HepG2 (cell line): ENCODE data around the gene ADGRG1. TPM values are rescaled to one million over a fixed set of nuclear protein-coding genes. Genes with fewer than 3 reads are reported as not detected.
A peak's percentile ranks its signal among the peaks of the same experiment; 100 is the strongest.

Experiments used
- BRCA1 ChIP-seq: sonication (generic); formaldehyde crosslinking; IDR thresholded peaks from 2 replicates; pipeline ENCODE4 v1.4.0; 2020; ENCODE audit warnings: missing genetic modification reagents
- DR1 ChIP-seq: sonication (generic); formaldehyde crosslinking; IDR thresholded peaks from 2 replicates; pipeline ENCODE4 v1.8.0; 2021; ENCODE audit warnings: mild to moderate bottlenecking, missing genetic modification reagents, inconsistent platforms
- HINFP ChIP-seq: sonication (generic); formaldehyde crosslinking; IDR thresholded peaks from 2 replicates; pipeline ENCODE4 v1.4.0; 2020; ENCODE audit warnings: low read depth, mild to moderate bottlenecking, missing genetic modification reagents
- NCOA2 ChIP-seq: sonication (generic); formaldehyde crosslinking; IDR thresholded peaks from 2 replicates; pipeline ENCODE4 v1.8.0; 2022; ENCODE audit warnings: inconsistent platforms
- NFRKB ChIP-seq: fragments of 450-650 bp; IDR thresholded peaks from 2 replicates; pipeline ENCODE4 v1.6.1; 2017
- PLSCR1 ChIP-seq: sonication (generic); formaldehyde crosslinking; IDR thresholded peaks from 2 replicates; pipeline ENCODE4 v1.5.0; 2020; ENCODE audit warnings: missing genetic modification reagents, mild to moderate bottlenecking, borderline replicate concordance
- RELA ChIP-seq: sonication (generic); formaldehyde crosslinking; IDR thresholded peaks from 2 replicates; pipeline ENCODE4 v1.4.0; 2020; ENCODE audit warnings: missing genetic modification reagents
- SMC3 ChIP-seq: IDR thresholded peaks from 2 replicates; pipeline ENCODE4 v1.6.1; 2011; ENCODE audit warnings: low read length, improper control_type of control experiment
- SMYD3 ChIP-seq: sonication (generic); formaldehyde crosslinking; IDR thresholded peaks from 2 replicates; pipeline ENCODE4 v1.8.1; 2023; ENCODE audit warnings: mild to moderate bottlenecking, missing genetic modification reagents
- SOX6 ChIP-seq, 2 experiments: fragments of 450-650 bp in 1 of 2; sonication (generic) in 1 of 2; formaldehyde crosslinking in 1 of 2; IDR thresholded peaks; 2 replicates each; pipeline versions ENCODE4 v1.4.0 to v1.6.1; 2017 to 2020; ENCODE audit warnings: antibody characterized with exemption in 1 of 2, mild to moderate bottlenecking in 1 of 2, missing genetic modification reagents in 1 of 2
- SUZ12 ChIP-seq: fragments of 150-350 bp; IDR thresholded peaks from 2 replicates; pipeline ENCODE4 v1.6.1; 2014; ENCODE audit warnings: low read depth, low read length
- WIZ ChIP-seq: sonication (generic); formaldehyde crosslinking; IDR thresholded peaks from 2 replicates; pipeline ENCODE4 v1.5.1; 2020; ENCODE audit warnings: mild to moderate bottlenecking, missing genetic modification reagents
- XRCC5 ChIP-seq: fragments of 200-400 bp; formaldehyde crosslinking; optimal IDR thresholded peaks from 2 replicates; pipeline ENCODE3; 2017; ENCODE audit warnings: mild to moderate bottlenecking, low read length
- ZBTB20 ChIP-seq: sonication (generic); formaldehyde crosslinking; IDR thresholded peaks from 2 replicates; pipeline ENCODE4 v1.8.1; 2023; ENCODE audit warnings: missing genetic modification reagents, low read depth, mild to moderate bottlenecking, borderline replicate concordance
- ZFP36L1 ChIP-seq: sonication (generic); formaldehyde crosslinking; IDR thresholded peaks from 2 replicates; pipeline ENCODE4 v1.8.0; 2022; ENCODE audit warnings: mild to moderate bottlenecking, missing genetic modification reagents, moderate library complexity
- ZMAT3 ChIP-seq: sonication (generic); formaldehyde crosslinking; conservative IDR thresholded peaks from 2 replicates; pipeline ENCODE4 v1.7.0; 2021; ENCODE audit warnings: missing genetic modification reagents
- ZNF12 ChIP-seq: sonication (generic); formaldehyde crosslinking; IDR thresholded peaks from 2 replicates; pipeline ENCODE4 v1.5.0; 2020; ENCODE audit warnings: missing genetic modification reagents
- ZNF138 ChIP-seq: sonication (generic); formaldehyde crosslinking; IDR thresholded peaks from 2 replicates; pipeline ENCODE4 v1.5.0; 2020; ENCODE audit warnings: mild to moderate bottlenecking, low read depth, missing genetic modification reagents
- ZNF143 ChIP-seq: sonication (generic); formaldehyde crosslinking; IDR thresholded peaks from 2 replicates; pipeline ENCODE4 v1.4.0; 2020; ENCODE audit warnings: missing genetic modification reagents
- ZNF234 ChIP-seq: sonication (generic); formaldehyde crosslinking; conservative IDR thresholded peaks from 2 replicates; pipeline ENCODE4 v1.5.1; 2020; ENCODE audit warnings: mild to moderate bottlenecking, missing genetic modification reagents
- ZNF275 ChIP-seq: sonication (generic); formaldehyde crosslinking; IDR thresholded peaks from 2 replicates; pipeline ENCODE4 v1.8.0; 2022; ENCODE audit warnings: missing genetic modification reagents, mild to moderate bottlenecking, inconsistent platforms, borderline replicate concordance
- ZNF496 ChIP-seq: sonication (generic); formaldehyde crosslinking; IDR thresholded peaks from 2 replicates; pipeline ENCODE4 v1.8.1; 2023; ENCODE audit warnings: mild to moderate bottlenecking, moderate library complexity, missing genetic modification reagents; ENCODE audit not compliant: insufficient replicate concordance
- polyA plus RNA-seq, 8 experiments: library from polyadenylated mRNA; depleted of rRNA in 3 of 8; stranded (reverse) in 7 of 8; unstranded in 1 of 8; fragments of >200 nt; fragmentation: Illumina TruSeq in 4 of 8; extraction: Trizol in 4 of 8; gene quantifications; 2 replicates each; pipeline versions ENCODE4 v1.2.1 to v1.2.3, GENCODE V29; 2011 to 2016; ENCODE audit warnings: low read depth in 4 of 8, missing spikeins in 1 of 8, mixed read lengths in 1 of 8; ENCODE audit not compliant: insufficient read depth in 1 of 8
- total RNA-seq, 5 experiments: library from RNA; depleted of rRNA; stranded (reverse); fragments of >200 nt; fragmentation: Illumina TruSeq; extraction: Trizol; gene quantifications; 2 replicates each; pipeline ENCODE4 v1.2.3, GENCODE V29; 2016; ENCODE audit warnings: low read depth in 1 of 5
- TF ChIP-seq, protein P1 (sequence below): sonication (generic); formaldehyde crosslinking; IDR thresholded peaks from 2 replicates; pipeline ENCODE4 v1.4.0; 2020; ENCODE audit warnings: mild to moderate bottlenecking, missing genetic modification reagents
- TF ChIP-seq, protein P2 (sequence below): sonication (generic); formaldehyde crosslinking; IDR thresholded peaks from 2 replicates; pipeline ENCODE4 v1.5.1; 2020; ENCODE audit warnings: missing genetic modification reagents, mild to moderate bottlenecking, borderline replicate concordance

ADGRG1 gene
- total and polyA plus RNA-seq, 2 of the 13 experiments (the other 11 are each of a cell fraction or from before 2014, with no cell fraction given): 2.7 to 5.9 TPM

DNA sequence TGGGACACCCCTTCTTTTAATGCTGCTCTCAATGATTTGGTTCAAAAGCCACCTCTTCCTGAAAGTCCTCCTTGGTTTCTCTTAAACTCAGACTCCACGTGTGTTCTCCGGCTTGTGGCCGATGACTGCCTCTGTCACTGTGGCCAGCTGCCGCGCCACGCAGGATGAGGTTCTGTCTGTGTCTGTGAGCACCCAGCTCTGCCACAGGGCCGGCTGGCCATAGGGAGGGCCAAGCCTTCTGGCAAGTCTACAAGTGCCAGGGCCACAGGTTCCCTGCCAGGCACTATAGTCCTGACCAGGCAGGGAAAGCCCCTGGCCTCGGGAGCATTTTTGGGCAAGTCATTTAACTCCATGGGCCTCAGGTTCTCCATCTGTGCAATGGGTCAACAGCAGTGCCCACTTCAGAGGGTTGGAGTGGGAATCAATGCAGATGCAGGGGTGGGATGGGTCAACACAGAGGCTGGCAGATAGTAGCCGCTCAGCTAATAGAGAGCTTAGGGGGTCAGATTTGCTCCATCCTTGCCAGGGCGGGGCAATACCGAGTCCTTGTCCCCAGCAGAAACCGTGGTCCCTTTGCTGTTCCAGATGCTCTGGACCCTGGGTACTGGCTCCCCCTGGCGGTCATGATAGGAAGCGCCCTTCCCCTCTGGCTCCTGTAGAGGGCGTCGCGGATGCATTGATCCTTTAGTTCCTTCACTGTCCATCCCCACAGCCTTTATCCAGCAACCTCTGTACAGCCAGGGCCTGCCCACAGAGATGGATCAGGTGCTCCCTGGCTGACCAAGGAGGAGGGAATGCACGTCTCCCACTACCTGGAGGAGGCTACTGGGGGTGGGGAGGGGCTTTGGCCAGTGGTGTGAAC lies 20.4 kb downstream of the ADGRG1 start (continued):
- TF ChIP-seq PLSCR1 (CRISPR knock-in tag) (no peak), ZFP36L1 (CRISPR knock-in tag) (no peak), SUZ12 (0 out of 2 replicates have a peak, but pooled peaks have one; percentile 20), ZBTB20 (CRISPR knock-in tag) (no peak; the same call in 1 of the 2 replicates), NFRKB (no peak), ZNF12 (CRISPR knock-in tag) (peak; percentile 49; the same call in 1 of the 2 replicates), DR1 (CRISPR knock-in tag) (no peak), ZNF275 (CRISPR knock-in tag) (no peak), ZNF138 (no peak), ZNF496 (CRISPR knock-in tag) (no peak), ZNF143 (CRISPR knock-in tag) (peak; percentile 56; the same call in 1 of the 2 replicates), RELA (CRISPR knock-in tag) (peak; percentile 84; the same call in 1 of the 2 replicates), NCOA2 (CRISPR knock-in tag) (peak; percentile 70), SMYD3 (CRISPR knock-in tag) (no peak), SMC3 (peak; percentile 100), BRCA1 (CRISPR knock-in tag) (peak; percentile 63; the same call in 1 of the 2 replicates), ZMAT3 (CRISPR knock-in tag) (peak; percentile 60; the same call in 1 of the 2 replicates), SOX6 (IDR thresholded peaks at IDR 0.05) (no peak), SOX6 (CRISPR knock-in tag; IDR thresholded peaks at IDR 0.05) (peak; percentile 72), WIZ (CRISPR knock-in tag) (no peak), ZNF234 (CRISPR knock-in tag) (no peak), XRCC5 (peak; percentile 99), HINFP (CRISPR knock-in tag) (peak; percentile 72; the same call in 1 of the 2 replicates)
- TF ChIP-seq, protein P1, sequence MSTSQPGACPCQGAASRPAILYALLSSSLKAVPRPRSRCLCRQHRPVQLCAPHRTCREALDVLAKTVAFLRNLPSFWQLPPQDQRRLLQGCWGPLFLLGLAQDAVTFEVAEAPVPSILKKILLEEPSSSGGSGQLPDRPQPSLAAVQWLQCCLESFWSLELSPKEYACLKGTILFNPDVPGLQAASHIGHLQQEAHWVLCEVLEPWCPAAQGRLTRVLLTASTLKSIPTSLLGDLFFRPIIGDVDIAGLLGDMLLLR (CRISPR knock-in tag): peak; percentile 38; the same call in 1 of the 2 replicates
- TF ChIP-seq, protein P2, sequence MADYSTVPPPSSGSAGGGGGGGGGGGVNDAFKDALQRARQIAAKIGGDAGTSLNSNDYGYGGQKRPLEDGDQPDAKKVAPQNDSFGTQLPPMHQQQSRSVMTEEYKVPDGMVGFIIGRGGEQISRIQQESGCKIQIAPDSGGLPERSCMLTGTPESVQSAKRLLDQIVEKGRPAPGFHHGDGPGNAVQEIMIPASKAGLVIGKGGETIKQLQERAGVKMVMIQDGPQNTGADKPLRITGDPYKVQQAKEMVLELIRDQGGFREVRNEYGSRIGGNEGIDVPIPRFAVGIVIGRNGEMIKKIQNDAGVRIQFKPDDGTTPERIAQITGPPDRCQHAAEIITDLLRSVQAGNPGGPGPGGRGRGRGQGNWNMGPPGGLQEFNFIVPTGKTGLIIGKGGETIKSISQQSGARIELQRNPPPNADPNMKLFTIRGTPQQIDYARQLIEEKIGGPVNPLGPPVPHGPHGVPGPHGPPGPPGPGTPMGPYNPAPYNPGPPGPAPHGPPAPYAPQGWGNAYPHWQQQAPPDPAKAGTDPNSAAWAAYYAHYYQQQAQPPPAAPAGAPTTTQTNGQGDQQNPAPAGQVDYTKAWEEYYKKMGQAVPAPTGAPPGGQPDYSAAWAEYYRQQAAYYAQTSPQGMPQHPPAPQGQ (CRISPR knock-in tag): no peak
